ENCODE results near the gene TBRG4.

- TF ChIP-seq CTCF (IDR thresholded peaks at IDR 0.05; ENCODE audit: insufficient read depth, low read length) (no peak), POLR2AphosphoS5 (IDR thresholded peaks at IDR 0.05; ENCODE audit: low read depth) (no peak), REST (IDR thresholded peaks at IDR 0.05; ENCODE audit: insufficient replicate concordance, low read depth) (no peak), GABPA (IDR thresholded peaks at IDR 0.05; ENCODE audit: low read depth) (no peak), SPI1 (IDR thresholded peaks at IDR 0.05; ENCODE audit: borderline replicate concordance, low read depth) (no peak)
Measured at GRCh38 chr7:45151967-45152366, 40.5 kb upstream of the TBRG4 start.
